ENCODE data around the gene IL5.
"Not testable (repeated sequence)": the region's sequence is repeated elsewhere in the genome, so short reads cannot be mapped to it uniquely, and the experiment has no call there.

The IL5 gene

DNA sequence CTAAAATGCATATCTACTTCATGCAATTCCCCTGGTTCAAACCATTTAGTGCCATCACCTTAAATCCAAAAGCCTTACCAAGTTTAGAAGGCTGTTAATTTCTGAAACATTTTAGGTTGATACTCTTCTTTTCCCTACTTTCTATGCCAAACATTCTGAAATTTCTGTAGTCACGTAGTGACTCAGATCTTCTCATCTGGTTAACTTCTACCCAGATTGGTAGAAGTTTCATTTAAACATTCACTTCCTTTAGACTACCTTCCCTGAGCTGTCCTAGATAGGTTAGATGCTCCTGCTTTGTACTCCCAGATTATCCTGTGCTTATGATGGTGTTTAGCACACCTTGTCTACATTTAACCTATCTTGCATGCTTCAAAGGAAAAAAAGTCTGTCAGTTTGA, 23.3 kb upstream of the IL5 start:
- H3K9ac ChIP-seq (ENCODE audit: insufficient read length, low read depth), result no peak overlapping the region
- no peak for DNase-seq (ENCODE audit: low read depth, low spot score)
- H3K36me3 ChIP-seq (ENCODE audit: insufficient read depth, insufficient read length, low read length), result peaks cover 20% of the 10 kb centered on the region
- no peak overlapping the region for H3K4me3 ChIP-seq (ENCODE audit: insufficient read length, low read depth)
- H3K4me1 ChIP-seq (ENCODE audit: insufficient read depth, insufficient read length), result no peaks in the 10 kb centered on the region
- H3K9me3 ChIP-seq (ENCODE audit: insufficient read depth, low read length), result peaks cover 41% of the 10 kb centered on the region
- no peaks in the 10 kb centered on the region for H3K27me3 ChIP-seq (ENCODE audit: insufficient read depth, insufficient read length)
- TF ChIP-seq SUZ12 (IDR thresholded peaks at IDR 0.05; ENCODE audit: extremely low read depth, insufficient read depth, insufficient read length) (no peak), YY1 (IDR thresholded peaks at IDR 0.05; ENCODE audit: insufficient read depth, insufficient read length) (no peak), ZNF274 (IDR thresholded peaks at IDR 0.05; ENCODE audit: low read depth, low read length) (no peak)

DNA sequence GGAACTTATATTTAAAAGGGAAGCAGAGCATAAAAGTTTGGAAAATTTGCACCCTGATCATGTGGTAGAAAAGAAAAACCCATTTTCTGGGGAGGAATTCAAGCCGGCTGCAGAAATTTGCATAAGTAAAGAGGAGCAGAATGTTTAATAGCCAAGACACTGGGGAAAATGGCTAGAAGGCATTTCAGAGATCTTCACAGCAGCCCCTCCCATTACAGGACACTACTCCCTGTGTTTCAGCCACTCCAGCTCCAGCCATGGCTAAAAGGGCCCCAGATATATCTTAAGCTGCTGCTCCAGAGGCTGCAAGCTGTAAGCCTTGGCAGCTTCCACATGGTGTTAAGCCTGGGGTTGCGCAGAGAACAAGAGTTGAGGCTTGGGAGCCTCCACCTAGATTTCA, 21.2 kb upstream of the IL5 start:
- H3K9ac ChIP-seq (ENCODE audit: insufficient read length, low read depth); DNase-seq (ENCODE audit: low read depth, low spot score); H3K4me3 ChIP-seq (ENCODE audit: insufficient read length, low read depth); H3K4me1 ChIP-seq (ENCODE audit: insufficient read depth, insufficient read length); H3K27me3 ChIP-seq (ENCODE audit: insufficient read depth, insufficient read length): not testable (repeated sequence)
- H3K9me3 ChIP-seq (ENCODE audit: insufficient read depth, low read length), result peaks cover 44% of the 10 kb centered on the region
- peaks cover 40% of the 10 kb centered on the region for H3K36me3 ChIP-seq (ENCODE audit: insufficient read depth, insufficient read length, low read length)

GRCh38 chr5:132561601-132562000, 18.3 kb upstream of the IL5 start:
- Histone ChIP-seq H3K27me3 (ENCODE audit: insufficient read depth, insufficient read length) (no peaks in the 10 kb centered on the region), H3K4me1 (ENCODE audit: insufficient read depth, insufficient read length) (no peaks in the 10 kb centered on the region), H3K36me3 (ENCODE audit: insufficient read depth, insufficient read length, low read length) (peaks cover 36% of the 10 kb centered on the region), H3K4me3 (ENCODE audit: insufficient read length, low read depth) (no peak overlapping the region), H3K9me3 (ENCODE audit: insufficient read depth, low read length) (peaks cover 44% of the 10 kb centered on the region), H3K9ac (ENCODE audit: insufficient read length, low read depth) (no peak overlapping the region)
- TF ChIP-seq YY1 (IDR thresholded peaks at IDR 0.05; ENCODE audit: insufficient read depth, insufficient read length), result no peak
- TF ChIP-seq SUZ12 (IDR thresholded peaks at IDR 0.05; ENCODE audit: extremely low read depth, insufficient read depth, insufficient read length), result no peak
- no peak for TF ChIP-seq ZNF274 (IDR thresholded peaks at IDR 0.05; ENCODE audit: low read depth, low read length)
- no peak for DNase-seq (ENCODE audit: low read depth, low spot score)

- H3K9me3 ChIP-seq (ENCODE audit: insufficient read depth, low read length), result peaks cover 31% of the 10 kb centered on the region
- H3K27me3 ChIP-seq (ENCODE audit: insufficient read depth, insufficient read length), result no peaks in the 10 kb centered on the region
- no peak for TF ChIP-seq YY1 (IDR thresholded peaks at IDR 0.05; ENCODE audit: insufficient read depth, insufficient read length)
- no peak for TF ChIP-seq ZNF274 (IDR thresholded peaks at IDR 0.05; ENCODE audit: low read depth, low read length)
- TF ChIP-seq SUZ12 (IDR thresholded peaks at IDR 0.05; ENCODE audit: extremely low read depth, insufficient read depth, insufficient read length), result no peak
- DNase-seq (ENCODE audit: low read depth, low spot score), result no peak
- H3K36me3 ChIP-seq (ENCODE audit: insufficient read depth, insufficient read length, low read length), result peaks cover 25% of the 10 kb centered on the region
- no peaks in the 10 kb centered on the region for H3K4me1 ChIP-seq (ENCODE audit: insufficient read depth, insufficient read length)
- no peak overlapping the region for H3K4me3 ChIP-seq (ENCODE audit: insufficient read length, low read depth)
- H3K9ac ChIP-seq (ENCODE audit: insufficient read length, low read depth), result no peak overlapping the region
Measured at GRCh38 chr5:132559383-132560060, 16.2 kb upstream of the IL5 start.

GRCh38 chr5:132557478-132558172, 14.3 kb upstream of the IL5 start:
- Histone ChIP-seq H3K4me3 (ENCODE audit: insufficient read length, low read depth) (peak overlapping the region; percentile 72), H3K4me1 (ENCODE audit: insufficient read depth, insufficient read length) (no peaks in the 10 kb centered on the region), H3K27me3 (ENCODE audit: insufficient read depth, insufficient read length) (no peaks in the 10 kb centered on the region), H3K9ac (ENCODE audit: insufficient read length, low read depth) (peak overlapping the region; percentile 86), H3K36me3 (ENCODE audit: insufficient read depth, insufficient read length, low read length) (peaks cover 25% of the 10 kb centered on the region), H3K9me3 (ENCODE audit: insufficient read depth, low read length) (peaks cover 12% of the 10 kb centered on the region)
- DNase-seq (ENCODE audit: low read depth, low spot score), result no peak
- no peak for TF ChIP-seq SUZ12 (IDR thresholded peaks at IDR 0.05; ENCODE audit: extremely low read depth, insufficient read depth, insufficient read length)
- TF ChIP-seq ZNF274 (IDR thresholded peaks at IDR 0.05; ENCODE audit: low read depth, low read length), result no peak
- TF ChIP-seq YY1 (IDR thresholded peaks at IDR 0.05; ENCODE audit: insufficient read depth, insufficient read length), result no peak

DNA sequence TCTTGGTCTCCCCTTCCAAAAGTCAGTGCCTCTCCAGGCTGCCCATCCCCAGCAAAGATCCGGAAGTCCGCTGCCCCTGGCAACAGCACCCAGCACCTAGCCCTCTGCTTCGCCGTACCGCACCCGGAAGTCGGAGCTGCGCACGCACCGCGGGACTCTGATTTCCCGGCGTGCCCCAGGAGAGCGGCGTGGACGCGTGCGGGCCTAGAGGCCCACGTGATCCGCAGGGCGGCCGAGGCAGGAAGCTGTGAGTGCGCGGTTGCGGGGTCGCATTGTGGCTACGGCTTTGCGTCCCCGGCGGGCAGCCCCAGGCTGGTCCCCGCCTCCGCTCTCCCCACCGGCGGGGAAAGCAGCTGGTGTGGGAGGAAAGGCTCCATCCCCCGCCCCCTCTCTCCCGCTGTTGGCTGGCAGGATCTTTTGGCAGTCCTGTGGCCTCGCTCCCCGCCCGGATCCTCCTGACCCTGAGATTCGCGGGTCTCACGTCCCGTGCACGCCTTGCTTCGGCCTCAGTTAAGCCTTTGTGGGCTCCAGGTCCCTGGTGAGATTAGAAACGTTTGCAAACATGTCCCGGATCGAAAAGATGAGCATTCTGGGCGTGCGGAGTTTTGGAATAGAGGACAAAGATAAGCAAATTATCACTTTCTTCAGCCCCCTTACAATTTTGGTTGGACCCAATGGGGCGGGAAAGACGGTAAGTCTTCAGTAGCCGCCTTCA, 13.6 kb upstream of the IL5 start, which contains the start of gene RAD50:
TSS of gene RAD50 (plus strand) at position 215 of the 715 bp plus-strand sequence. CDS start at position 563, 348 bp downstream.
- no peak for TF ChIP-seq ZNF274 (IDR thresholded peaks at IDR 0.05; ENCODE audit: low read depth, low read length)
- Histone ChIP-seq H3K4me3 (ENCODE audit: insufficient read length, low read depth) (peak within 1 kb of the TSS; percentile 72), H3K4me1 (ENCODE audit: insufficient read depth, insufficient read length) (no peaks in the 10 kb centered on the region), H3K36me3 (ENCODE audit: insufficient read depth, insufficient read length, low read length) (peaks cover 24% of the 10 kb centered on the region), H3K27me3 (ENCODE audit: insufficient read depth, insufficient read length) (no peaks in the 10 kb centered on the region), H3K9me3 (ENCODE audit: insufficient read depth, low read length) (peaks cover 6% of the 10 kb centered on the region; the same call in 1 of the 2 replicates), H3K9ac (ENCODE audit: insufficient read length, low read depth) (peak within 1 kb of the TSS; percentile 86)
- DNase-seq (ENCODE audit: low read depth, low spot score), result peak; percentile 58

DNA sequence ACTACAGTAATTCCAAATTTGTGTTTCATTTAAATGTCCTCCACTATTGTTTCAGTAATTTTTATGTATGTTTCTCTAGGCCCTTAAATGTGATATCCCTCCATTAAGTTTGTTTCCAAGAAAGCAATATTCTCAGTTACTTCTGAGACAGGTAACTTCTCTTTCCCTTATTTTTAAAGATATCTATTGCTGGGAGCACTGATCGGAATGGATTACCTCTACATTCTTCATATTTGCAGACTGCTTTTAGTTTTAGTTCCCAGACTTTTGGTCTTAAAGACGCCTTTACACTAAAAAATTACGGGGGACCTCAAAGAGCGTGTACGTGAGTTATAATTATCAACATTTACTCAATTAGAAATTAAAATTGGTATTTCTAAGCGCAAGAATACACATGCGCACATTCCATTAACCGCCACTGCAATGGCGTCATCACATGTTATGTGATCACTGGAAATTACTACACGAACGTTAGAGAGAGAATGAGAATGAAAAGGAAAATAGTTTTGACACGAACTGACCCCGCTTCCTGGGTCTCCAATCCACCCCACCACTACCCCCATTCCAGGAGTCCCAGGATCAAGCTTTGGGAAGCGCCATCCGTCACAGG, 12.9 kb upstream of the IL5 start:
- no peaks in the 10 kb centered on the region for H3K4me1 ChIP-seq (ENCODE audit: insufficient read depth, insufficient read length)
- TF ChIP-seq ZNF274 (IDR thresholded peaks at IDR 0.05; ENCODE audit: low read depth, low read length), result no peak
- no peak for TF ChIP-seq YY1 (IDR thresholded peaks at IDR 0.05; ENCODE audit: insufficient read depth, insufficient read length)
- TF ChIP-seq SUZ12 (IDR thresholded peaks at IDR 0.05; ENCODE audit: extremely low read depth, insufficient read depth, insufficient read length), result no peak
- no peaks in the 10 kb centered on the region for H3K9me3 ChIP-seq (ENCODE audit: insufficient read depth, low read length)
- peaks cover 17% of the 10 kb centered on the region for H3K36me3 ChIP-seq (ENCODE audit: insufficient read depth, insufficient read length, low read length)
- peak overlapping the region; percentile 72 for H3K4me3 ChIP-seq (ENCODE audit: insufficient read length, low read depth)
- DNase-seq (ENCODE audit: low read depth, low spot score), result no peak
- peak overlapping the region; percentile 44 for H3K9ac ChIP-seq (ENCODE audit: insufficient read length, low read depth)
- H3K27me3 ChIP-seq (ENCODE audit: insufficient read depth, insufficient read length), result no peaks in the 10 kb centered on the region

Data from NT2/D1 (cell line).